HG03196 (cell line): Measurements from ENCODE around the gene SEC31A.
"Not testable (repeated sequence)": the region's sequence is repeated elsewhere in the genome, so short reads cannot be mapped to it uniquely, and the experiment has no call there.

ENCODE experiments used
- ATAC-seq: cut with Tn5 transposase; IDR thresholded peaks from one replicate; pipeline ENCODE4 v1.9.1; 2021; ENCODE audit not compliant: unreplicated experiment

The SEC31A gene

GRCh38 chr4:82839624-82840023, 51.3 kb downstream of the SEC31A start:
- ATAC-seq = no peak

- ATAC-seq = no peak
Measured at GRCh38 chr4:82833696-82834313, 57.1 kb downstream of the SEC31A start.

- not testable (repeated sequence) for ATAC-seq
Measured at GRCh38 chr4:82833060-82833459, 57.9 kb downstream of the SEC31A start.

- no peak for ATAC-seq
Measured at GRCh38 chr4:82825425-82825824, 65.5 kb downstream of the SEC31A start.

- no peak for ATAC-seq
Measured at GRCh38 chr4:82823062-82823461, 67.9 kb downstream of the SEC31A start.

- ATAC-seq = no peak
Measured at GRCh38 chr4:82820689-82821088, 70.3 kb downstream of the SEC31A start.

GRCh38 chr4:82818664-82819662, 72.0 kb downstream of the SEC31A start:
- ATAC-seq = peak; percentile 68

GRCh38 chr4:82816874-82817273, 74.1 kb downstream of the SEC31A start:
- not testable (repeated sequence) for ATAC-seq

GRCh38 chr4:82814034-82814433, 76.9 kb downstream of the SEC31A start:
- no peak for ATAC-seq

- ATAC-seq = no peak
Measured at GRCh38 chr4:82811838-82812341, 79.1 kb downstream of the SEC31A start.

- no peak for ATAC-seq
Measured at GRCh38 chr4:82811392-82811791, 79.6 kb downstream of the SEC31A start.

GRCh38 chr4:82810176-82810575, 80.8 kb downstream of the SEC31A start:
- no peak for ATAC-seq

GRCh38 chr4:82809619-82810018, 81.3 kb downstream of the SEC31A start:
- ATAC-seq = no peak

- no peak for ATAC-seq
Measured at GRCh38 chr4:82803746-82804145, 87.2 kb downstream of the SEC31A start.

GRCh38 chr4:82802911-82803310, 88.0 kb downstream of the SEC31A start:
- no peak for ATAC-seq

GRCh38 chr4:82801910-82802521, 88.9 kb downstream of the SEC31A start:
- ATAC-seq = no peak

GRCh38 chr4:82799006-82799881, 91.7 kb downstream of the SEC31A start:
- ATAC-seq = no peak

GRCh38 chr4:82798168-82799005, 92.6 kb downstream of the SEC31A start, which contains the start of gene SCD5:
Gene SCD5 (minus strand): TSS chr4:82798796. CDS start chr4:82798537, 259 bp downstream.
- peak; percentile 96 for ATAC-seq

- ATAC-seq = no peak
Measured at GRCh38 chr4:82797405-82798111, 93.4 kb downstream of the SEC31A start.
